Vagina (tissue), 2 donors: ENCODE measurements around the gene ZNF490. TPM values are rescaled to one million over a fixed set of nuclear protein-coding genes. Genes with fewer than 3 reads are reported as not detected.
A peak's percentile ranks its signal among the peaks of the same experiment; 100 is the strongest.

ENCODE experiments used
- DNase-seq, 2 donors: peaks; one replicate each; pipeline ENCODE4 v3.0.0-alpha.2; 2017; ENCODE audit errors: extremely low spot score in 2 of 2
- H3K27ac ChIP-seq: fragments of 200-600 bp; sonication (generic); one replicate; pipeline ENCODE4 v1.5.1; 2019
- H3K27me3 ChIP-seq: fragments of 200-600 bp; sonication (generic); one replicate; pipeline ENCODE4 v1.5.1; 2019
- H3K36me3 ChIP-seq, 2 donors: fragments of 200-600 bp; sonication (generic); one replicate each; pipeline ENCODE4 v1.5.1; 2017 to 2019
- H3K4me1 ChIP-seq: fragments of 200-600 bp; sonication (generic); one replicate; pipeline ENCODE4 v1.5.1; 2019
- H3K4me3 ChIP-seq, 2 donors: fragments of 200-600 bp; sonication (generic); 1 replicate in 1 of 2; 2 replicates in 1 of 2; pipeline ENCODE4 v1.5.1; 2016 to 2019
- H3K9me3 ChIP-seq: fragments of 200-600 bp; sonication (generic); one replicate; pipeline ENCODE4 v1.5.1; 2019
- CTCF ChIP-seq, 3 experiments: fragments of 450-650 bp in 2 of 3; fragments of 200-600 bp in 1 of 3; sonication (generic) in 1 of 3; IDR thresholded peaks; one replicate each; pipeline ENCODE4 v1.5.1; 2017 to 2019; ENCODE audit warnings: antibody characterized with exemption in 3 of 3, mild to moderate bottlenecking in 2 of 3, moderate library complexity in 2 of 3
- POLR2A ChIP-seq, 2 donors: fragments of 450-650 bp; IDR thresholded peaks; one replicate each; pipeline ENCODE4 v1.6.1; 2017; ENCODE audit warnings: antibody characterized with exemption in 2 of 2, mild to moderate bottlenecking in 2 of 2, moderate library complexity in 2 of 2
- POLR2AphosphoS5 ChIP-seq, 2 donors: sonication (generic); formaldehyde crosslinking; IDR thresholded peaks; one replicate each; pipeline ENCODE4 v1.9.0; 2017; ENCODE audit warnings: antibody characterized with exemption in 2 of 2, mild to moderate bottlenecking in 2 of 2, low read depth in 1 of 2; ENCODE audit not compliant: insufficient read depth in 1 of 2
- intact Hi-C: fragments of 100-400 bp; cut with DNase I; formaldehyde crosslinking; loops from one replicate; pipeline ENCODE4 v1.15.1; 2023
- total RNA-seq: library from RNA; depleted of rRNA; stranded (reverse); fragments of >200 nt; gene quantifications from one replicate; pipeline ENCODE4 v1.2.3, GENCODE V29; 2016

Gene ZNF490
- total RNA-seq: 4.9 TPM

GRCh38 chr19:12610540-12611360 is at the start of gene ZNF490, which contains the start of gene ZNF791:
Gene ZNF490 (minus strand): TSS chr19:12610813. CDS start chr19:12610680, 133 bp downstream.
Gene ZNF791 (plus strand): TSS chr19:12610920. CDS start chr19:12611080, 160 bp downstream.
- H3K27me3 ChIP-seq: no peaks in the 10 kb centered on the region
- TF ChIP-seq CTCF (IDR thresholded peaks at IDR 0.05) (no peak), POLR2A (IDR thresholded peaks at IDR 0.05) (peak in 1 of 2 donors; percentile 70), POLR2AphosphoS5 (IDR thresholded peaks at IDR 0.05; ENCODE audit: insufficient read depth in 1 of 2, low read depth in 1 of 2) (peak; percentile 89 to 98)
- no peaks in the 10 kb centered on the region for H3K9me3 ChIP-seq
- H3K27ac ChIP-seq: peak within 1 kb of the TSS; percentile 94
- peaks cover 45% of the 10 kb centered on the region for H3K4me1 ChIP-seq
- intact Hi-C loops: loop anchor here (10.0 kb wide), 1 partner anchor 54 kb away; the partner anchor contains the start of genes MAN2B1 and WDR83
- H3K4me3 ChIP-seq: peak within 1 kb of the TSS; percentile 78 to 94
- H3K36me3 ChIP-seq: peaks cover 0 to 12% of the 10 kb centered on the region in 2 donors
- DNase-seq: peak; percentile 98 to 99

DNA sequence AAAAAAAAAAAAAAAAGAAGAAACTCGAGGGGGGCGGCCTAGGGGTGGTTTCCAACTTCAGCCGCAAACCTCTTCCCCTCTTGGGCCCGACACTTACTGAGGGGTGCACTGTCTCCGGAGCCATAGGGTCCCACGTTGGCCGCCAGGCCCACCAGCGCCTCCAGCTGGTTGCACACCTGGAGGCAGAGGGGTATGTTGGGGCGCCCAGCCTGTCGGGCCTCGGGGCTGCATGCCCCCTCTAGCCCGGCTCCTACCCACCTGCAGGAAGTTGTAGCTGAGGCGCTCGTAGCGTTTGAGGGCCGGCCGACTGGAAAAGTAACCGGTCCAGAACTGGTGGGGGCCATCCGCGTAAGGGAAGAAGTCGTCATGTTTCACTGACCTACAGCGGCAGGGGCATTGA is 47.4 kb upstream of the ZNF490 start:
- no peak for TF ChIP-seq CTCF (IDR thresholded peaks at IDR 0.05)
- TF ChIP-seq POLR2A (IDR thresholded peaks at IDR 0.05): no peak
- TF ChIP-seq POLR2AphosphoS5 (IDR thresholded peaks at IDR 0.05; ENCODE audit: insufficient read depth in 1 of 2, low read depth in 1 of 2): no peak
- no peaks in the 10 kb centered on the region for H3K4me1 ChIP-seq
- intact Hi-C loops: no loop called here
- no peak overlapping the region for H3K4me3 ChIP-seq
- no peak for DNase-seq
- H3K27ac ChIP-seq: no peak overlapping the region
- no peaks in the 10 kb centered on the region for H3K27me3 ChIP-seq
- peaks cover 0 to 44% of the 10 kb centered on the region in 2 donors for H3K36me3 ChIP-seq
- no peaks in the 10 kb centered on the region for H3K9me3 ChIP-seq

DNA sequence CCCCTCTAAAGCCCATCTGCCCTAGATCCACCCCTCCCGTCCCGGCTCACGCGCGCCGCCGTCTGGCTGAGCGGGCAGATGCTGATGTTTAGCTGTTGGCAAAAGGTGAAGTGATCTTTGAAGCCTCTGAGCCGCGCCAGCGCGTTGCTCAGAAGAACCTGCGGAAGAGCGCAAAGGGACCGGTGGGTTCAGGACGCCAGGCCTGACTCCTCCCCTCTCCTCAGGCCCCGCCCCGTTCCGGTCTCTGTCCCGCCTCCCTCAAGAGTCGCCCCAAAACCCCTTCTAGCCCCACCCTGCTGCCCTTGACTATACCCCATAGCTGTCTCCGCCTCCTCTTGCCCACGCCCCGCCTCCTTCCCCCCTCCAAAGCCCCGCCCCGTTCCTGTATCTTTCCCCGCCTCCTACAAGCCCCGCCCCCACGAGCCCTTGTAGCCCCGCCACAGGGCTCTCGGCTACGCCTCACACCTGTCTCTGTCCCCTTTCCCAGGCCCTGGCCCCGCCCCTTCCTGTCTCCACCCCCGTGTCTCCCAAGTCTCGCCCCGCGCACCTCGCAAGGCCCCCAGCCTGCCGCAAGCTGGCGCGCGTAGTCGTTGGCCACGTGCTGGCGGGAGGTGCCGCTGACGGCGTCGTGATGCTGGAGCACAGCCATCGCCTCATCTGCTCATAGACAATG is 46.4 kb upstream of the ZNF490 start:
- no peak overlapping the region for H3K27ac ChIP-seq
- H3K9me3 ChIP-seq: no peaks in the 10 kb centered on the region
- no peak overlapping the region for H3K4me3 ChIP-seq
- TF ChIP-seq POLR2AphosphoS5 (IDR thresholded peaks at IDR 0.05; ENCODE audit: insufficient read depth in 1 of 2, low read depth in 1 of 2): no peak
- TF ChIP-seq POLR2A (IDR thresholded peaks at IDR 0.05): no peak
- TF ChIP-seq CTCF (IDR thresholded peaks at IDR 0.05): no peak
- no peaks in the 10 kb centered on the region for H3K4me1 ChIP-seq
- no peak for DNase-seq
- no peaks in the 10 kb centered on the region for H3K27me3 ChIP-seq
- peaks cover 0 to 34% of the 10 kb centered on the region in 2 donors for H3K36me3 ChIP-seq
- intact Hi-C loops: no loop called here

GRCh38 chr19:12655546-12655945 is 44.9 kb upstream of the ZNF490 start:
- Histone ChIP-seq H3K27ac (no peak overlapping the region), H3K4me3 (no peak overlapping the region), H3K9me3 (no peaks in the 10 kb centered on the region), H3K4me1 (no peaks in the 10 kb centered on the region), H3K27me3 (no peaks in the 10 kb centered on the region), H3K36me3 (peaks cover 0 to 22% of the 10 kb centered on the region in 2 donors)
- no peak for DNase-seq
- intact Hi-C loops: no loop called here
- TF ChIP-seq POLR2A (IDR thresholded peaks at IDR 0.05) (no peak), POLR2AphosphoS5 (IDR thresholded peaks at IDR 0.05; ENCODE audit: insufficient read depth in 1 of 2, low read depth in 1 of 2) (no peak), CTCF (IDR thresholded peaks at IDR 0.05) (no peak)
